Nasal cavity respiratory epithelium epithelial cell of viscerocranial mucosa (primary cell): ENCODE measurements around the gene CLEC18A. TPM values are rescaled to one million over a fixed set of nuclear protein-coding genes. Genes with fewer than 3 reads are reported as not detected.

Source experiments
- total RNA-seq: library from RNA; depleted of rRNA; stranded (reverse); fragments of >200 nt; gene quantifications from 2 replicates; pipeline ENCODE4 v1.2.3, GENCODE V29; 2014

Gene CLEC18A
- total RNA-seq: 0.34 and 0.85 TPM in 2 replicates

GRCh38 chr16:69951017-69951671 lies at the start of gene CLEC18A:
CLEC18A (plus strand) TSS chr16:69951334; CDS start chr16:69951367, 33 bp downstream.

Other genes starting within 250 kb of the CLEC18A start
- gene NQO1, start 224.8 kb upstream of the CLEC18A start, total RNA-seq: 76.2 and 98.0 TPM in 2 replicates
- 32.2 and 32.8 TPM in 2 replicates for gene NOB1, start 196.4 kb upstream of the CLEC18A start, total RNA-seq
- 17.8 and 26.8 TPM in 2 replicates for gene WWP2, start 189.0 kb upstream of the CLEC18A start, total RNA-seq
- gene PDPR, start 163.0 kb downstream of the CLEC18A start, total RNA-seq: 8.5 and 21.8 TPM in 2 replicates
- gene CLEC18C, start 222.5 kb downstream of the CLEC18A start, total RNA-seq: under 0.01 and 0.57 TPM in 2 replicates